HAP-1 (cell line): ENCODE measurements around the gene EIF2B1.

Source experiments
- DNase-seq, 2 experiments: peaks; one replicate each; pipeline ENCODE4 v3.0.0-alpha.2; 2016 to 2020; ENCODE audit warnings: low spot score in 2 of 2
- H3K27me3 ChIP-seq: fragments of 250-450 bp; sonication (Bioruptor Pico); 2 replicates; pipeline ENCODE4 v1.5.1; 2020; ENCODE audit warnings: low read depth, mild to moderate bottlenecking, moderate library complexity
- H3K36me3 ChIP-seq: fragments of 250-450 bp; sonication (Bioruptor Pico); replicated peaks from 2 replicates; pipeline ENCODE4 v1.5.1; 2020; ENCODE audit warnings: mild to moderate bottlenecking
- H3K4me1 ChIP-seq: fragments of 250-450 bp; sonication (Bioruptor Pico); 2 replicates; pipeline ENCODE4 v1.5.1; 2020; ENCODE audit warnings: mild to moderate bottlenecking
- H3K4me3 ChIP-seq: fragments of 250-450 bp; sonication (Bioruptor Pico); 2 replicates; pipeline ENCODE4 v1.5.1; 2020; ENCODE audit warnings: mild to moderate bottlenecking, moderate library complexity
- H3K9me3 ChIP-seq: fragments of 250-450 bp; sonication (Bioruptor Pico); 2 replicates; pipeline ENCODE4 v1.5.1; 2020; ENCODE audit warnings: mild to moderate bottlenecking, moderate library complexity
- in situ Hi-C: fragments of 300-500 bp; cut with MboI; formaldehyde crosslinking; loops from 3 replicates; pipeline ENCODE4 v1.14.3; 2020; ENCODE audit warnings: low sequenced_read_pairs, inconsistent platforms, mixed read lengths

EIF2B1 gene

DNA sequence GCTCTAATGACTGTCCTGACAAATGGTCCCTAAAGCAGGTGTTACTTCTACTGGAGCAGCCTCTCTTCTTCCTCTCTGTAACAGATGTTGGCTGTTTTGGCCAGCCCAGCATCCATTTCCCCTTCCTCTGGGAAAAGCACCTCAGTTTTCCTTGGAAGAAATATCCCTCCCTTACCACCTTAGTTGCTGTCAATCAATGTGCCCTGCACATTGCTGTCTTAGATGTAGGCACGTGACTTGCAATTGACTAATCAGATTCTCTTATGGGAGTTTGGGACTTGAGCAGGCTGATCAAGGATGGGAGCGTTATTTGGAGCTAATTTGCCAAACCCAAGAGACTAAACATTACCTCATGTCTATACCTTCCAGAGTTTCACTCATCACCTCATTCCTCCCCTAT, 61.1 kb downstream of the EIF2B1 start:
- Histone ChIP-seq H3K36me3 (0 out of 2 replicates have a peak, but pooled peaks cover 2% of the 10 kb centered on the region), H3K9me3 (no peaks in the 10 kb centered on the region), H3K27me3 (no peaks in the 10 kb centered on the region), H3K4me1 (no peaks in the 10 kb centered on the region), H3K4me3 (no peak overlapping the region)
- in situ Hi-C loops, result no loop called here
- DNase-seq, result no peak

DNA sequence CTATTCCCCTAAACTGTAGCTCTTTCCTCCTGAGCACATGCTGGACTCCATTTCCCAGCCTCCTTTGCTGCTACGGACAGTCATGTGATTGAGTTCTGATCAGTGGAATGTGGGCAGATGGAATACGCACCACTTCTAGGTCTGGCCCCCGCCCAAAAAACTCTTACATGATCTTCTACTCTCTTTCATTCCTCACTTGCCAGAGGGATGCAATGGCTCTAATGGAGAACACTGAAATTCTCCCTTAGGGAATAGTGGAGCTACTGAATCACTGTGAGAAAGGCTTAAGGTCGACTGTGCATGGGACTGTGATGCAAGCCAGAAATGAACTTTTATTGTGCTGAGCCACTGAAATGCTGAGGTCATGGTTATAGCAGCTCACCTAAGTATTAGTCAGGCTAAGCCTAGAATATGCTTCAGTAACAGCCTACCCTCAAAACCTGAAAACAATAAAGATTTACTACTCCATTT, 62.1 kb downstream of the EIF2B1 start:
- H3K27me3 ChIP-seq, result no peaks in the 10 kb centered on the region

More for the DNA sequence above, 62.1 kb downstream of the EIF2B1 start:
- H3K36me3 ChIP-seq, result no peaks in the 10 kb centered on the region
- no peaks in the 10 kb centered on the region for H3K9me3 ChIP-seq
- in situ Hi-C loops, result no loop called here
- DNase-seq, result peak; percentile 47 to 66
- H3K4me3 ChIP-seq, result no peak overlapping the region
- no peaks in the 10 kb centered on the region for H3K4me1 ChIP-seq
